ENCODE measurements around the gene CD80.

GRCh38 chr3:119599558-119600174, 40.3 kb upstream of the CD80 start:
- no peak for TF ChIP-seq CTCF (IDR thresholded peaks at IDR 0.05)
- no peak for TF ChIP-seq POLR2A (IDR thresholded peaks at IDR 0.05)
